MM.1S (cell line): ENCODE measurements around the gene MUC12.

ENCODE experiments used
- CTCF ChIP-seq: fragments of 300-600 bp; sonication (generic); IDR thresholded peaks from 2 replicates; pipeline ENCODE4 v1.5.1; 2016; ENCODE audit warnings: antibody characterized with exemption, low read length, mixed read lengths
- EZH2 ChIP-seq: fragments of 300-600 bp; sonication (generic); optimal IDR thresholded peaks from 2 replicates; pipeline ENCODE3; 2017; ENCODE audit warnings: low read depth, mild to moderate bottlenecking, antibody characterized with exemption, low read length, mixed read lengths

GRCh38 chr7:100943693-100944092 lies 25.7 kb upstream of the MUC12 start:
- TF ChIP-seq CTCF (no peak), EZH2 (no peak)
